CD14-positive monocyte (primary cell): ENCODE results near the gene SLC2A9. TPM values are rescaled to one million over a fixed set of nuclear protein-coding genes. Genes with fewer than 3 reads are reported as not detected.

Experiments
- DNase-seq, 3 donors: peaks; one replicate each; pipeline ENCODE4 v3.0.0-alpha.2; 2011 to 2022
- H2AFZ ChIP-seq: 2 replicates; pipeline ENCODE4 v1.6.0; 2012; ENCODE audit warnings: mild to moderate bottlenecking, low read depth, low read length, inconsistent platforms; ENCODE audit not compliant: insufficient read depth, poor library complexity, severe bottlenecking
- H3K27ac ChIP-seq, 2 donors: 1 replicate in 1 of 2; 2 replicates in 1 of 2; pipeline ENCODE4 v1.5.1; 2012 to 2013; ENCODE audit warnings: low read length in 2 of 2, control low read depth in 1 of 2, inconsistent platforms in 1 of 2, low read depth in 1 of 2, mild to moderate bottlenecking in 1 of 2
- H3K27me3 ChIP-seq, 2 donors: one replicate each; pipeline versions ENCODE4 v1.6.0 to v1.6.1; 2011 to 2013; ENCODE audit warnings: low read length in 2 of 2; ENCODE audit not compliant: control insufficient read depth in 2 of 2, insufficient read depth in 2 of 2
- H3K36me3 ChIP-seq, 2 donors: replicated peaks in 1 of 2; 1 replicate in 1 of 2; 2 replicates in 1 of 2; pipeline versions ENCODE4 v1.5.1 to v1.6.1; 2012 to 2013; ENCODE audit warnings: low read length in 2 of 2, control low read depth in 1 of 2, inconsistent platforms in 1 of 2, mild to moderate bottlenecking in 1 of 2; ENCODE audit not compliant: insufficient read depth in 2 of 2, control insufficient read depth in 1 of 2
- H3K4me1 ChIP-seq, 2 donors: 1 replicate in 1 of 2; 2 replicates in 1 of 2; pipeline versions ENCODE4 v1.5.1 to v1.6.1; 2012 to 2013; ENCODE audit warnings: low read length in 2 of 2, control low read depth in 1 of 2, inconsistent platforms in 1 of 2, mild to moderate bottlenecking in 1 of 2, moderate library complexity in 1 of 2; ENCODE audit not compliant: insufficient read depth in 2 of 2, control insufficient read depth in 1 of 2
- H3K4me2 ChIP-seq: replicated peaks from 2 replicates; pipeline ENCODE3; 2012; ENCODE audit warnings: low read length, moderate library complexity, mild to moderate bottlenecking; ENCODE audit not compliant: poor library complexity, severe bottlenecking; ENCODE audit errors: extremely low read depth
- H3K4me3 ChIP-seq, 3 experiments: fragments of 200-600 bp in 1 of 3; sonication (generic) in 1 of 3; replicated peaks in 1 of 3; 1 replicate in 2 of 3; 2 replicates in 1 of 3; pipeline ENCODE4 v1.5.1; 2011 to 2013; ENCODE audit warnings: low read length in 3 of 3, mild to moderate bottlenecking in 3 of 3, control low read depth in 2 of 3, low read depth in 2 of 3, inconsistent platforms in 1 of 3, moderate library complexity in 1 of 3
- H3K79me2 ChIP-seq: 2 replicates; pipeline ENCODE4 v1.6.0; 2012; ENCODE audit warnings: mild to moderate bottlenecking, control low read depth, inconsistent platforms, low read length, moderate library complexity; ENCODE audit not compliant: insufficient read depth
- H3K9ac ChIP-seq: 2 replicates; pipeline ENCODE4 v1.6.0; 2017; ENCODE audit warnings: low read length, mild to moderate bottlenecking; ENCODE audit not compliant: insufficient read depth, poor library complexity, severe bottlenecking
- H3K9me3 ChIP-seq, 2 donors: replicated peaks in 1 of 2; 1 replicate in 1 of 2; 2 replicates in 1 of 2; pipeline versions ENCODE4 v1.5.1 to v1.6.1; 2012 to 2013; ENCODE audit warnings: low read length in 2 of 2, control low read depth in 1 of 2; ENCODE audit not compliant: control insufficient read depth in 1 of 2, insufficient read depth in 1 of 2
- H4K20me1 ChIP-seq: 2 replicates; pipeline ENCODE4 v1.6.0; 2012; ENCODE audit warnings: mild to moderate bottlenecking, low read length, control low read depth, moderate library complexity; ENCODE audit not compliant: insufficient read depth
- H3K27ac Mint-ChIP-seq, 7 donors: one replicate each; pipeline ENCODE4 v1.8.0; 2020; ENCODE audit warnings: mild to moderate bottlenecking in 7 of 7, mixed read lengths in 7 of 7, moderate library complexity in 6 of 7, inconsistent platforms in 2 of 7
- H3K27me3 Mint-ChIP-seq, 3 donors: one replicate each; pipeline ENCODE4 v1.8.0; 2021 to 2022; ENCODE audit warnings: low read depth in 3 of 3, mild to moderate bottlenecking in 3 of 3, mixed read lengths in 3 of 3, moderate library complexity in 3 of 3, inconsistent platforms in 1 of 3
- H3K36me3 Mint-ChIP-seq, 2 donors: one replicate each; pipeline ENCODE4 v1.8.0; 2020; ENCODE audit warnings: mixed read lengths in 2 of 2, inconsistent platforms in 1 of 2, mild to moderate bottlenecking in 1 of 2
- H3K4me1 Mint-ChIP-seq: one replicate; pipeline ENCODE4 v1.8.0; 2020; ENCODE audit warnings: mild to moderate bottlenecking, mixed read lengths
- H3K4me3 Mint-ChIP-seq, 2 donors: one replicate each; pipeline ENCODE4 v1.8.0; 2020; ENCODE audit warnings: mild to moderate bottlenecking in 2 of 2, mixed read lengths in 2 of 2, moderate library complexity in 1 of 2
- H3K9me3 Mint-ChIP-seq, 7 donors: one replicate each; pipeline ENCODE4 v1.8.0; 2020 to 2022; ENCODE audit warnings: mixed read lengths in 7 of 7, mild to moderate bottlenecking in 6 of 7, moderate library complexity in 6 of 7, inconsistent platforms in 2 of 7
- WGBS: methylation state at CpG from one replicate; pipeline ENCODE4 v1.1.5; 2013; ENCODE audit warnings: missing lambda C conversion rate; ENCODE audit not compliant: insufficient coverage; 5-methylcytosine and 5-hydroxymethylcytosine counted together
- intact Hi-C, 2 donors: fragments of 100-400 bp; cut with micrococcal nuclease; formaldehyde crosslinking; loops; one replicate each; pipeline versions ENCODE4 v1.15.0 to v1.15.1; 2023
- polyA plus RNA-seq, 3 donors: library from polyadenylated mRNA; depleted of rRNA in 1 of 3; unstranded in 2 of 3; stranded (reverse) in 1 of 3; fragments of 300-500 nt in 2 of 3; fragments of >200 nt in 1 of 3; fragmentation: Illumina TruSeq in 2 of 3; gene quantifications; 1 replicate in 2 of 3; 2 replicates in 1 of 3; pipeline ENCODE4 v1.2.3, GENCODE V29; 2012 to 2021
- TF ChIP-seq, protein P1 (sequence below): fragments of 200-600 bp; IDR thresholded peaks from one replicate; pipeline ENCODE4 v1.8.0; 2022; ENCODE audit warnings: antibody characterized with exemption, mild to moderate bottlenecking

The SLC2A9 gene
- polyA plus RNA-seq, 3 donors, result 27.3 to 38.6 (median 34.7) TPM

DNA sequence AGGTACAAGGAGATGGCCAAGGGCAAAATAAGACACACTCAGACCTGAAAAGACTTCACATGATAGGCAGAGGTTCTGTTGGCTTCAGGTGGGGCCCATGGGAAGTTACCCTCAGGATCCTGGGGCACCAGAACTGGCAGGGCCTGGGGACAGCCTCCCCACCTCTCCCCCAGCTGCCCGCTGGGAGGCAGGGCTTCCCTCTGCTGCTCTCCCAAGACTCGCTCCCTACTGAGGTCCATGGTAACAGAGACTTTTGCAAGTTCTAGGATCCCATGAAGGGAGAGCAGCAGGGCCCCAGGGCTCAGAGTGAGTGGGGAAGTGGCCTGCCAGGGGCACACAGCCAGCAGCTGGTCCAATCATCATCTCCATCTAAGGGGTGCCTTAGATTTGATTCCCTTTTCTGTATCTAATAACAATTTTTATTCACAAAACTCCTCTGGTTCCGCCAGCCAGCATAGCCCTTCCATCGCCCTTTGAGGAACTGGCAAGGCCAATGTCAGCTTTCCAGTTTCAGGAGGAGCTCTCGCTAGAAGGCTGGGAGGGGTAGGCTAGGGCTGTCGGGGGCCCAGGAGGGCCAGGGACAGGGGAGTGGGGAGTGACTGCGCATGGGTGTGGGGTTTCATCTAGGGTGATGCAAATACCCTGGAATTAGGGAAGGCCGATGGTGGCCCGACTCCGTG is 78.2 kb downstream of the SLC2A9 start:
- Histone ChIP-seq H3K27ac (no peak overlapping the region), H2AFZ (no peak overlapping the region), H3K9ac (no peak overlapping the region), H4K20me1 (peaks cover 19% of the 10 kb centered on the region), H3K36me3 (peaks cover 72 to 97% of the 10 kb centered on the region in 2 donors), H3K4me3 (no peak overlapping the region), H3K79me2 (no peaks in the 10 kb centered on the region), H3K9me3 (no peaks in the 10 kb centered on the region), H3K4me1 (no peaks in the 10 kb centered on the region), H3K4me2 (no peak overlapping the region), H3K27me3 (no peaks in the 10 kb centered on the region)
- no peak for DNase-seq
- Mint-ChIP-seq H3K9me3 (no peaks in the 10 kb centered on the region), H3K36me3 (peaks cover 75 to 86% of the 10 kb centered on the region in 2 donors), H3K4me1 (no peaks in the 10 kb centered on the region), H3K27ac (peak overlapping the region in 1 of 7 donors; percentile 77), H3K4me3 (no peak overlapping the region), H3K27me3 (peaks cover 0 to 2% (median 0%) of the 10 kb centered on the region in 3 donors)
- TF ChIP-seq, protein P1, sequence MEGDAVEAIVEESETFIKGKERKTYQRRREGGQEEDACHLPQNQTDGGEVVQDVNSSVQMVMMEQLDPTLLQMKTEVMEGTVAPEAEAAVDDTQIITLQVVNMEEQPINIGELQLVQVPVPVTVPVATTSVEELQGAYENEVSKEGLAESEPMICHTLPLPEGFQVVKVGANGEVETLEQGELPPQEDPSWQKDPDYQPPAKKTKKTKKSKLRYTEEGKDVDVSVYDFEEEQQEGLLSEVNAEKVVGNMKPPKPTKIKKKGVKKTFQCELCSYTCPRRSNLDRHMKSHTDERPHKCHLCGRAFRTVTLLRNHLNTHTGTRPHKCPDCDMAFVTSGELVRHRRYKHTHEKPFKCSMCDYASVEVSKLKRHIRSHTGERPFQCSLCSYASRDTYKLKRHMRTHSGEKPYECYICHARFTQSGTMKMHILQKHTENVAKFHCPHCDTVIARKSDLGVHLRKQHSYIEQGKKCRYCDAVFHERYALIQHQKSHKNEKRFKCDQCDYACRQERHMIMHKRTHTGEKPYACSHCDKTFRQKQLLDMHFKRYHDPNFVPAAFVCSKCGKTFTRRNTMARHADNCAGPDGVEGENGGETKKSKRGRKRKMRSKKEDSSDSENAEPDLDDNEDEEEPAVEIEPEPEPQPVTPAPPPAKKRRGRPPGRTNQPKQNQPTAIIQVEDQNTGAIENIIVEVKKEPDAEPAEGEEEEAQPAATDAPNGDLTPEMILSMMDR, result no peak
- 100% methylated on average over 2 of the region's 10 CpGs for WGBS
- intact Hi-C loops, result no loop called here

DNA sequence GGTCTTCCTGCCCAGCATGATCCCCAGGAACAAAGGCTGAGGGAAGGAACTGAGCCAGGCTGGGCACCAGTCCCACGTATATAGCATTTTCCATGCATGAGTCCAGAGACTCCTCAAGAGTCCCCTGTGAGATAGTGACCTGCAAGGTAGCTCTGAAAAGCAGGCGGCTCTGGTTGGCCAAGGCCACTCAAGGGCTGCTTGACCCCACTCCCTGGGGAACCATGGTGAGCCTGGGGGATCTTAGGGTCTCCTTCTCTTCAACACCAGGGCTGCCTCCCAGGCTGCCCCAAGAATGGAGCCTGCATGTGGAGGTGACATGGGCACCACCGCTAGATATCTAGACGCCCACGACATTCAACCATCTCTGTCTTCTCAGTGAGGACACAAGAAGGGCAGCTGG is 79.2 kb downstream of the SLC2A9 start:
- H3K4me1 Mint-ChIP-seq, result no peaks in the 10 kb centered on the region
- H3K79me2 ChIP-seq, result no peaks in the 10 kb centered on the region
- H3K4me1 ChIP-seq, result no peaks in the 10 kb centered on the region
- peaks cover 75 to 85% of the 10 kb centered on the region in 2 donors for H3K36me3 Mint-ChIP-seq
- no peak overlapping the region for H3K4me3 ChIP-seq
- H3K9me3 Mint-ChIP-seq, result no peaks in the 10 kb centered on the region
- H2AFZ ChIP-seq, result no peak overlapping the region
- H3K27me3 ChIP-seq, result no peaks in the 10 kb centered on the region
- TF ChIP-seq, protein P1, result no peak
- intact Hi-C loops, result no loop called here
- H3K9me3 ChIP-seq, result no peaks in the 10 kb centered on the region
- DNase-seq, result no peak
- peaks cover 14% of the 10 kb centered on the region for H4K20me1 ChIP-seq
- WGBS, result 100% methylated on average over 5 of the region's 5 CpGs
- H3K4me3 Mint-ChIP-seq, result no peak overlapping the region
- H3K27me3 Mint-ChIP-seq, result peaks cover 0 to 2% (median 0%) of the 10 kb centered on the region in 3 donors
- no peak overlapping the region for H3K4me2 ChIP-seq
- peaks cover 72 to 97% of the 10 kb centered on the region in 2 donors for H3K36me3 ChIP-seq
- no peak overlapping the region for H3K27ac ChIP-seq
- H3K27ac Mint-ChIP-seq, result peak overlapping the region in 1 of 7 donors; percentile 77
- H3K9ac ChIP-seq, result no peak overlapping the region
